RWPE2 (cell line): ENCODE data around the gene TREH.

ENCODE experiments used
- ATAC-seq: fragments of 200-7000 bp; cut with Tn5 transposase; 3 replicates; pipeline ENCODE4 v1.9.1; 2021; ENCODE audit warnings: low read depth
- DNase-seq: peaks from one replicate; pipeline ENCODE4 v3.0.0-alpha.2; 2020; ENCODE audit warnings: low spot score
- H3K27ac ChIP-seq: fragments of 450-650 bp; 2 replicates; pipeline ENCODE4 v1.5.1; 2017; ENCODE audit warnings: mild to moderate bottlenecking; ENCODE audit not compliant: poor library complexity, severe bottlenecking
- H3K27me3 ChIP-seq: fragments of 250-450 bp; sonication (Bioruptor Pico); 2 replicates; pipeline ENCODE4 v1.5.1; 2021; ENCODE audit warnings: mild to moderate bottlenecking, moderate library complexity; ENCODE audit not compliant: insufficient read depth, poor library complexity, severe bottlenecking
- H3K36me3 ChIP-seq: fragments of 250-450 bp; sonication (Bioruptor Pico); 2 replicates; pipeline ENCODE4 v1.5.1; 2020; ENCODE audit warnings: low read depth, mild to moderate bottlenecking, moderate library complexity
- H3K4me1 ChIP-seq: fragments of 250-450 bp; sonication (Bioruptor Pico); 2 replicates; pipeline ENCODE4 v1.5.1; 2021; ENCODE audit warnings: mild to moderate bottlenecking, moderate library complexity; ENCODE audit not compliant: insufficient read depth, poor library complexity, severe bottlenecking
- H3K4me3 ChIP-seq: fragments of 250-450 bp; sonication (Bioruptor Pico); 2 replicates; pipeline ENCODE4 v1.5.1; 2021; ENCODE audit warnings: mild to moderate bottlenecking, moderate library complexity; ENCODE audit not compliant: severe bottlenecking
- H3K9me3 ChIP-seq: fragments of 250-450 bp; sonication (Bioruptor Pico); 2 replicates; pipeline ENCODE4 v1.5.1; 2021; ENCODE audit warnings: mild to moderate bottlenecking, moderate library complexity; ENCODE audit not compliant: severe bottlenecking
- TF ChIP-seq, protein P1 (sequence below): fragments of 450-650 bp; IDR thresholded peaks from one replicate; pipeline ENCODE4 v1.5.1; 2017; ENCODE audit warnings: mild to moderate bottlenecking, moderate library complexity; ENCODE audit not compliant: poor library complexity, severe bottlenecking

TREH gene

DNA sequence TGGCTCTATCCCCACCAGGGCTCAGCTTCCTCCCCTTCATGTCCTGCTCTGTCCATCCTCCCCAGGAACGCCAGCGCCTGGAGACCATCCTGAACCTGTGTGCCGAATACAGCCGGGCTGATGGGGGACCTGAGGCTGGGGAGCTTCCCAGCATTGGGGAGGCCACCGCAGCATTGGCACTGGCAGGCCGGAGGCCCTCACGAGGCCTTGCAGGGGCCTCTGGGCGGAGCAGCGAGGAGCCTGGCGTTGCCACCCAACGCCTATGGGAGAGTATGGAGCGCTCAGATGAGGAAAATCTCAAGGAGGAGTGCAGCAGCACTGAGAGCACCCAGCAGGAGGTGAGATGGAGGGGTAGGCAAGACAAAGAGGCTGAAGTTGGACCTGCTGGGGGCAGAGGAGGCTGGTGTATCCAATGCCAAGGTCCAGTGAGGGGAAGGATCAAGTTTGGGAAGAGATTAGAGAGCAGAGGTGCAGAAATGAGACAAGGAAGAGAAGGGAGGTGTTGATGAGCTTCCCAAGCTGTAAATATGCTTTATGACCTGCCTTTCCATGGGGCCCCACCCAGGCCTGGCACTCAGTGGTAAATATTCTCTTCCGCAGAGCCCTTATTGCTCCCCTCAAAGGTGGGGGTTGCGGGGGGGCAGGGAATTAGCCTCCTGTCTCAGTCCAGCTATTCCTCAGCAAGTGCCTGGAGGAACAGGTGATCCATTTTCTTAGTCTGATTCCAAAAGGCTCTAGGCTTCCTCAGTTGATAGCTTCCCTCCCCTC lies 48.1 kb downstream of the TREH start:
- Histone ChIP-seq H3K4me3 (no peak overlapping the region), H3K4me1 (peaks cover 18% of the 10 kb centered on the region), H3K9me3 (no peaks in the 10 kb centered on the region), H3K27ac (no peak overlapping the region), H3K27me3 (no peaks in the 10 kb centered on the region), H3K36me3 (peaks cover 79% of the 10 kb centered on the region)
- TF ChIP-seq, protein P1, sequence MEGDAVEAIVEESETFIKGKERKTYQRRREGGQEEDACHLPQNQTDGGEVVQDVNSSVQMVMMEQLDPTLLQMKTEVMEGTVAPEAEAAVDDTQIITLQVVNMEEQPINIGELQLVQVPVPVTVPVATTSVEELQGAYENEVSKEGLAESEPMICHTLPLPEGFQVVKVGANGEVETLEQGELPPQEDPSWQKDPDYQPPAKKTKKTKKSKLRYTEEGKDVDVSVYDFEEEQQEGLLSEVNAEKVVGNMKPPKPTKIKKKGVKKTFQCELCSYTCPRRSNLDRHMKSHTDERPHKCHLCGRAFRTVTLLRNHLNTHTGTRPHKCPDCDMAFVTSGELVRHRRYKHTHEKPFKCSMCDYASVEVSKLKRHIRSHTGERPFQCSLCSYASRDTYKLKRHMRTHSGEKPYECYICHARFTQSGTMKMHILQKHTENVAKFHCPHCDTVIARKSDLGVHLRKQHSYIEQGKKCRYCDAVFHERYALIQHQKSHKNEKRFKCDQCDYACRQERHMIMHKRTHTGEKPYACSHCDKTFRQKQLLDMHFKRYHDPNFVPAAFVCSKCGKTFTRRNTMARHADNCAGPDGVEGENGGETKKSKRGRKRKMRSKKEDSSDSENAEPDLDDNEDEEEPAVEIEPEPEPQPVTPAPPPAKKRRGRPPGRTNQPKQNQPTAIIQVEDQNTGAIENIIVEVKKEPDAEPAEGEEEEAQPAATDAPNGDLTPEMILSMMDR, result no peak
- no peak for ATAC-seq
- no peak for DNase-seq

DNA sequence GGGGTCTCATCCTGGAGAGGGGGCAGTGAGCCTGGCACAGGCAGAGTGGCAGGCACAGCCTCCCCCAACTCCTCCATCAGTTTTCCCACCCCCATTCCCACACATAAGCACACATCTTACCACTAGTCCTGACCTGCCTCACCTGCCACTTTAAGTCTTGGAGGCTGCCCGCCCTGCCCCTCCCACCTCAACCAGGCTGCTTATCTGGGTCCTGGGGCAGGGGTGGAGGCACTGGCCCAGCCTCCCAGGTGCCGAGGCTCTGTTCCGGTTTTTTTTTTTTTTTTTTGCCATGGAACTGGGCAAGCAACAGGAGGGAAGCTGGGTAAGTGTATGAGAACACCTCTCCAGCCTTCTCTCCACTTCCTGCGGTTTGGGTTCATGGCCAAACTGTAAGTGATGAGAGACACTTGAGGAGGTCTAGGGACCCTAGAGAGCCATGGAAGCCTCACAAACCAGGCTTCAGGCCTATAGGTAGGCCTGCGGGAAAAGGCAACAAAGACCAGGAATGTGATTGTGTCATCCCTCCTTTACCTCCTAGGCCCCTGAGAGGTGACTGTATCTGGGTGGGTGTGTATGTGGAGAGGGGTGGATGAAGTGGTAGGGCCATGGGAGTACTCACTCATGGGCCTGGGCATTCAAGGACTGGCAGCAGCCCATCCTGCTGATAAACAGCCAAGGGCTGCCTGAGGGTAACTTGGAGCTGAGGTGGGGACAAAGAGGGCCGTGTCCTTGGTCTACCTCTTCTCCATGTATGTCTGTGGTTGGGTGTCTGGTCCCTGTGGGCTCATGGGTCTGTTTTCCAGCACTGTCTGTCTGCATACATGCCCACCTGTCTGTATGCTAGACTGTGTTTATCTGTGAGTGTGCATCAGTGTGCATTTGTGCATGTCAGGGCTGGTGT lies 49.4 kb downstream of the TREH start:
- no peaks in the 10 kb centered on the region for H3K27me3 ChIP-seq
- H3K9me3 ChIP-seq, result no peaks in the 10 kb centered on the region
- peaks cover 76% of the 10 kb centered on the region for H3K36me3 ChIP-seq
- H3K27ac ChIP-seq, result peak overlapping the region; percentile 18
- TF ChIP-seq, protein P1, result no peak
- peaks cover 23% of the 10 kb centered on the region for H3K4me1 ChIP-seq
- ATAC-seq, result 0 out of 3 replicates have a peak, but pooled peaks have one; percentile 9
- no peak for DNase-seq
- no peak overlapping the region for H3K4me3 ChIP-seq

DNA sequence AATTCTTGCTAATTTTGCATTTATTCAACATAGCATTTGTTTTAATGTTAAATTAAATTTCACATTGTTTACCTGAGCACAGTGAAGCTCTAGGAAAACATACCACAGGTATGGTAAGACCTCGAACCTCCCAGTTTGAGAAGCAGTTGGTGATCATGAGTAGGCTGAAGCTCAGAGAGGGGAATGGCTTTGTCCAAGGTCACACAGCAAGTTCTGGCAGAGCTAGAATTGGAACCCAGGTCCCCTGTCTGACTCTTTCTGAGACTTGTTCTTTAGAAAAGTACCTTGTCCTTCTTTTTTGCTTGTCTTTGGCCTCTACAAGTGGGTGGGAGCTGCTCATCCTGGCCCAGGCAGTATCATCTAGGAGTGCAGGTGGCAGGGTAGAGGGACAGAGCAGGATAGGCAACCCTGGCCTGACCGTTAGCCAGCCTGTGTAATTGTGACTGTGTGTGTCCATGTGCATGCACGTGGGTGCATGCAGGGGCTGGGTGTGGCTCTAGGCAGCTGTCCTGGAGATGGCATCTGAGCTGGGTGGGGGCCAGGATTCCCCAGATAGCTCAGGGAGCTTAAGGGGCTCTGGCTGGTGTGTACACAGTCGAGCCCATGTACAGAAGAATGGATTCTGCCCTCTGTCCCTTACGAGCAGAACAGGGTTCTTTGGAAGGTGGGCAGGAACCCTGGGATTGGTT lies 50.4 kb downstream of the TREH start:
- DNase-seq (no peak), ATAC-seq (peak; percentile 5; the same call in 1 of the 3 replicates)
- TF ChIP-seq, protein P1, result no peak
- Histone ChIP-seq H3K27me3 (no peaks in the 10 kb centered on the region), H3K36me3 (peaks cover 77% of the 10 kb centered on the region), H3K4me1 (peaks cover 25% of the 10 kb centered on the region), H3K4me3 (no peak overlapping the region), H3K27ac (peak overlapping the region; percentile 18), H3K9me3 (no peaks in the 10 kb centered on the region)

DNA sequence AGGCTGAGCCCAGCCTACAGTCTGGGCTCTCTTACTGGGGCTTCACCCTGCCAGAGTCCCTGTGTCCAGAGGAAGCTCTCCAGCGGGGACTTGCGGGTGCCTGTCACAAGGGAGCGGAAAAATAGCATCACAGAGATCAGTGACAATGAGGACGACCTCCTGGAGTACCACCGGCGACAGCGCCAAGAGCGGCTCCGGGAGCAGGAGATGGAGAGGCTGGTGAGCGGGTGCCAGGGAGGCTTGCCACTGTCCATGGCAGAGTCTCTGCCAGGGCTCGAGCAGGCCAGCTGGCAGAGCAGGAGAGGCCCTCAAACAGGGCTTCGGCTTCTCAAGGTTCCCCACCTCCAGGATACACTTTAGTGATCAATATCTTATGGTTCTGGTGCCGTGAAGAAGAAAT lies 51.0 kb downstream of the TREH start:
- TF ChIP-seq, protein P1, result no peak
- no peaks in the 10 kb centered on the region for H3K27me3 ChIP-seq
- peaks cover 79% of the 10 kb centered on the region for H3K36me3 ChIP-seq
- peaks cover 27% of the 10 kb centered on the region for H3K4me1 ChIP-seq
- peak overlapping the region; percentile 18 for H3K27ac ChIP-seq
- no peaks in the 10 kb centered on the region for H3K9me3 ChIP-seq
- DNase-seq (no peak), ATAC-seq (no peak)
- H3K4me3 ChIP-seq, result no peak overlapping the region
